ENCODE results near the gene SYMPK.
A peak's percentile ranks its signal among the peaks of the same experiment; 100 is the strongest.

SYMPK gene

GRCh38 chr19:45865269-45865948 lies 2.5 kb upstream of the SYMPK start:
- DNase-seq (ENCODE audit: low read depth): no peak
- no peak overlapping the region for H3K4me3 ChIP-seq (ENCODE audit: control insufficient read depth, low read depth, low read length)
- no peak for TF ChIP-seq CTCF (IDR thresholded peaks at IDR 0.05; ENCODE audit: control insufficient read depth, insufficient read depth, low read depth, low read length, missing control alignments)

GRCh38 chr19:45864629-45865082 lies 1.7 kb upstream of the SYMPK start:
- TF ChIP-seq CTCF (IDR thresholded peaks at IDR 0.05; ENCODE audit: control insufficient read depth, insufficient read depth, low read depth, low read length, missing control alignments): no peak
- no peak for DNase-seq (ENCODE audit: low read depth)
- H3K4me3 ChIP-seq (ENCODE audit: control insufficient read depth, low read depth, low read length): no peak overlapping the region

GRCh38 chr19:45863840-45864628 lies 1.1 kb upstream of the SYMPK start, which contains the start of gene FOXA3:
FOXA3 (plus strand) TSS chr19:45864326; CDS start chr19:45864457, 131 bp downstream.
- TF ChIP-seq CTCF (IDR thresholded peaks at IDR 0.05; ENCODE audit: control insufficient read depth, insufficient read depth, low read depth, low read length, missing control alignments): peak; percentile 44
- DNase-seq (ENCODE audit: low read depth): no peak
- peak within 1 kb of the TSS; percentile 34 for H3K4me3 ChIP-seq (ENCODE audit: control insufficient read depth, low read depth, low read length)

- no peak for TF ChIP-seq CTCF (IDR thresholded peaks at IDR 0.05; ENCODE audit: control insufficient read depth, insufficient read depth, low read depth, low read length, missing control alignments)
- DNase-seq (ENCODE audit: low read depth): no peak
- peak overlapping the region; percentile 34 for H3K4me3 ChIP-seq (ENCODE audit: control insufficient read depth, low read depth, low read length)
Observed at GRCh38 chr19:45863335-45863839, 440 bp upstream of the SYMPK start.

- TF ChIP-seq CTCF (IDR thresholded peaks at IDR 0.05; ENCODE audit: control insufficient read depth, insufficient read depth, low read depth, low read length, missing control alignments): no peak
- DNase-seq (ENCODE audit: low read depth): no peak
- peak overlapping the region; percentile 93 for H3K4me3 ChIP-seq (ENCODE audit: control insufficient read depth, low read depth, low read length)
Observed at GRCh38 chr19:45862271-45862563, 730 bp downstream of the SYMPK start.

- no peak for TF ChIP-seq CTCF (IDR thresholded peaks at IDR 0.05; ENCODE audit: control insufficient read depth, insufficient read depth, low read depth, low read length, missing control alignments)
- H3K4me3 ChIP-seq (ENCODE audit: control insufficient read depth, low read depth, low read length): no peak overlapping the region
- no peak for DNase-seq (ENCODE audit: low read depth)
Observed at GRCh38 chr19:45860359-45861259, 2.3 kb downstream of the SYMPK start.
